ENCODE results near the gene ZFAND6. TPM values are rescaled to one million over a fixed set of nuclear protein-coding genes. Genes with fewer than 3 reads are reported as not detected.

The ZFAND6 gene
- total and polyA plus RNA-seq, 10 of the 15 experiments (the other 5 are each of a cell fraction or from before 2014, with no cell fraction given) = 78.9 to 179 (median 135) TPM

- peak; percentile 93 for TF ChIP-seq NKRF (conservative IDR thresholded peaks at IDR 0.05)
- TF ChIP-seq KLF5 (IDR thresholded peaks at IDR 0.05; ENCODE audit: partially characterized antibody) = no peak
- TF ChIP-seq SPI1 (IDR thresholded peaks at IDR 0.05; ENCODE audit: borderline replicate concordance, insufficient read depth, low read depth, low read length) = no peak
- 0 out of 2 replicates have a peak, but pooled peaks have one; percentile 26 for TF ChIP-seq NR2C1 (IDR thresholded peaks at IDR 0.05)
- TF ChIP-seq ATF7 (IDR thresholded peaks at IDR 0.05; ENCODE audit: low read depth) = no peak
- peak; percentile 82 for TF ChIP-seq NR2F1 (conservative IDR thresholded peaks at IDR 0.05)
- no peak for TF ChIP-seq HSF1 (IDR thresholded peaks at IDR 0.05; ENCODE audit: low read depth, low read length)
- TF ChIP-seq SRF (IDR thresholded peaks at IDR 0.05; ENCODE audit: low read depth in 2 of 2, low read length in 2 of 2) = no peak
- no peak for TF ChIP-seq ETV6 (conservative IDR thresholded peaks at IDR 0.05 in 1 of 2, IDR thresholded peaks at IDR 0.05 in 1 of 2; ENCODE audit: borderline replicate concordance in 1 of 2, low read depth in 1 of 2)
- no peak for TF ChIP-seq FOXM1 (IDR thresholded peaks at IDR 0.05; ENCODE audit: low read depth, low read length)
- no peak for TF ChIP-seq MTA3 (IDR thresholded peaks at IDR 0.05; ENCODE audit: borderline replicate concordance, low read length)
Measured at GRCh38 chr15:80059786-80060355, 395 bp downstream of the ZFAND6 start (continued).

Data from GM12878 (cell line).